ENCODE data around the gene LDAF1.

The LDAF1 gene

DNA sequence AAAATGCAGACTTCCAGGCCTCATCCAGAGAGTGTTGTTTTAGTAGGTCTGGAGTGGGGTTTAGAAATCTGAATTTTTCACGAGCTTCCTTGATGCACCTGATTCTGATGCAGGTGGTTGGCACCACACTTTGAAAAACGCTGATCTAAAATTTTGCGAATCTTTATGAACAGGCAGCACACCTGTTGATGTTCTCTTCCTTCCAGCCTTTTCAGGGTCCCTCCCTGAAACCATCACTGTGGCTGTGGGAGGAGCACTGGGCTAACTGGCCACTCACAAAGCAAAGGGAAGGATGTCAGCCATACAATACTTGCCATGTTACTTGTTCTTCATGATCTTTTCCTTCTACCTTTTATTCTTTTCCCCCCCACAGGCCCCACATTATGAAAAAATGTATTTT lies 14.2 kb downstream of the LDAF1 start:
- H3K4me3 ChIP-seq (replicated peaks; ENCODE audit: low read depth, low read length), result no peak overlapping the region
- TF ChIP-seq, protein P1, sequence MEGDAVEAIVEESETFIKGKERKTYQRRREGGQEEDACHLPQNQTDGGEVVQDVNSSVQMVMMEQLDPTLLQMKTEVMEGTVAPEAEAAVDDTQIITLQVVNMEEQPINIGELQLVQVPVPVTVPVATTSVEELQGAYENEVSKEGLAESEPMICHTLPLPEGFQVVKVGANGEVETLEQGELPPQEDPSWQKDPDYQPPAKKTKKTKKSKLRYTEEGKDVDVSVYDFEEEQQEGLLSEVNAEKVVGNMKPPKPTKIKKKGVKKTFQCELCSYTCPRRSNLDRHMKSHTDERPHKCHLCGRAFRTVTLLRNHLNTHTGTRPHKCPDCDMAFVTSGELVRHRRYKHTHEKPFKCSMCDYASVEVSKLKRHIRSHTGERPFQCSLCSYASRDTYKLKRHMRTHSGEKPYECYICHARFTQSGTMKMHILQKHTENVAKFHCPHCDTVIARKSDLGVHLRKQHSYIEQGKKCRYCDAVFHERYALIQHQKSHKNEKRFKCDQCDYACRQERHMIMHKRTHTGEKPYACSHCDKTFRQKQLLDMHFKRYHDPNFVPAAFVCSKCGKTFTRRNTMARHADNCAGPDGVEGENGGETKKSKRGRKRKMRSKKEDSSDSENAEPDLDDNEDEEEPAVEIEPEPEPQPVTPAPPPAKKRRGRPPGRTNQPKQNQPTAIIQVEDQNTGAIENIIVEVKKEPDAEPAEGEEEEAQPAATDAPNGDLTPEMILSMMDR (IDR thresholded peaks at IDR 0.05; ENCODE audit: low read depth, low read length, missing control alignments), result no peak
- no peak for DNase-seq (ENCODE audit: extremely low read depth, low read depth)

DNA sequence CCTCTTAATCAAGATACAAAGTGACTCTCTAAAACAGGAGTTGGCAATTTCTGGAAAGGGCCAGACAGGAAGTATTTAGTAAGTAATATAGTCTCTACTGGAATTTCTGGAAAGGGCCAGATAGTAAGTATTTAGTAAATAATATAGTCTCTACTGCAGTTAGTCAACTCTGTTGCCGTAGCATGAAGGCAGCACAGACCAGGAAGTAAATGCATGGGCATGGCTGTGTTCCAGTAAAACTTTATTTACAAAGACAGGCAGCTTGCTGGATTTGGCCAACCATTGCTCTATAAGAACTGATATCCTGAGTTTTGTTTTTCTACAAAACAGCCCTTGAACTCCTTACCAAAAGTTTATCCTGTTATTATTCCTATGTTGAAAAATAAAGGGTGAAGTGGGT lies 16.9 kb downstream of the LDAF1 start:
- no peak for DNase-seq (ENCODE audit: extremely low read depth, low read depth)
- TF ChIP-seq, protein P1 (IDR thresholded peaks at IDR 0.05; ENCODE audit: low read depth, low read length, missing control alignments), result no peak
- H3K4me3 ChIP-seq (replicated peaks; ENCODE audit: low read depth, low read length), result no peak overlapping the region

DNA sequence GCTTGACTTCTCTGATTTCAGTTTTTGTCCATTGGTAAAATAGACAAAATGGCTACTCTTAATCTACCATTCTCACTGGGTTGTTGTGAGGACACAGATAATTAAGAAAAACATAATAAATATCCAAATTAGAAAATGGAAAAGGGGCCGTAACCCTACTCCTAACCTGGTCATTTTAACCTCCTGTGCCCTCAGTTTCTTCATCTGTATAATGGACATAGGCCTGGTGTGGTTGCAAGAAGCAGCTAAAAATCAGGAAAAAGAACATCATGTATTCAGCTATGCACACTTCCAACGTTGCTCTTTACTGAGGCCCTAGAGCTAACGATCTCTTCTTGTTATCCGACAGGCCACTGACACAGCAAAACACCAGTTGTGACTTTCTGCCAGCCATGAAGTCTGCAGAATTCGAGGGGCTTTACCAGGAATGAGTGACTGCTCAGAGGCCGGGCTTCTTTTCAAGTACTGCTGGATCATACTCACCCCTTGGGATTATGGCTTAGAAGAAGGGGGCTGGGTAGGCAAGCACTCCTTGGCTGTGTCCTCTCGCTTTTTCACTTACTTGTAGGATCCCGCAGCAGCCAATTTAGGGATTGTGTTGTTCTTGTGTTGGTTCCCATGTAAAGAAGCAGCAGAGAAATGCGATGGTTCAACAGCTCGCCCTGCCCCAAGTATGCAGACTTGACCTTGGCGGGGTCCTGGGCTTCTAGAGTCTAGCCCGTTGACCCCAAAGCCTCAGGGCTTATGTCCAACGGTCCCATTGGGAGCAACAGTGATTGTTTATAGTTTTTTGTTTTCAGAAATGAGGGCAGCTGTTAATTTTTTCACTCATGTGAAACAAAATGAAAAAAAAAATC lies 20.9 kb downstream of the LDAF1 start:
- no peak for DNase-seq (ENCODE audit: extremely low read depth, low read depth)
- TF ChIP-seq, protein P1 (IDR thresholded peaks at IDR 0.05; ENCODE audit: low read depth, low read length, missing control alignments), result no peak
- H3K4me3 ChIP-seq (replicated peaks; ENCODE audit: low read depth, low read length), result no peak overlapping the region

DNA sequence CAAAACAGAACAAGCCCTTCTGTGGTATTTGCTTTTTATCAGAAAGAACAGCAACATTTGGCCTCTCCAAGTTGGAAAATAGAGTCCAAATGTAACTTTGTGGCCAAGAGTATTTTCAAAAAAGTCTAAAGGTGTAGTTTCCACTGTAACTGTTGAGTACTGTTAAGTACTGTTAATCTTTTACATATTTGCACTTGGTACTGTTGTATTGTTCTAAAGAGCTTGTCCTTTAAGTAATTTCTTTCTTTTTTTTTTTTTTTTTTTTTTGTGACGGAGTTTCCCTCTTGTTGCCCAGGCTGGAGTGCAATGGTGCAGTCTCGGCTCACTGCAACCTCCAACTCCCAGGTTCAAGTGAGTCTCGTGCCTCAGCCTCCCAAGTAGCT lies 21.5 kb downstream of the LDAF1 start:
- TF ChIP-seq, protein P1 (IDR thresholded peaks at IDR 0.05; ENCODE audit: low read depth, low read length, missing control alignments), result no peak
- no peak overlapping the region for H3K4me3 ChIP-seq (replicated peaks; ENCODE audit: low read depth, low read length)
- no peak for DNase-seq (ENCODE audit: extremely low read depth, low read depth)

DNA sequence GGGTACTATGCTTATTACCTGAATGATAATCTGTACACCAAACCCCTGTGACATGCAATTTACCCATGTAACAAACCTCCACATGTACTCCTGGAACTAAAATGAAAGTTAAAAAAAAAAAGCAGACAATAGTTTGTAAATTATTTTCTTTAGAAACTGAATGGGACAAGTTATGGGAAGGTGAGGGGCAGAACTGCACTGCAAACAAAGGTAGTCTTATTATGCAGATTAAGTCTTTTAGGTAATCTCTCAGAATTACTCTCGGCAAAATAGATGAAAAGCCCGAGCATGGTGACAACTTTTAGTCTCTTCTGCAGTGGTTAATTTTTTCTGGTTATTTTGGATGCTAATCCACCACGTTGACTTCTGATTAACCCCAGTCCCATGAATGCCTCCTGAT lies 25.5 kb downstream of the LDAF1 start:
- TF ChIP-seq, protein P1 (IDR thresholded peaks at IDR 0.05; ENCODE audit: low read depth, low read length, missing control alignments), result no peak
- no peak for DNase-seq (ENCODE audit: extremely low read depth, low read depth)

DNA sequence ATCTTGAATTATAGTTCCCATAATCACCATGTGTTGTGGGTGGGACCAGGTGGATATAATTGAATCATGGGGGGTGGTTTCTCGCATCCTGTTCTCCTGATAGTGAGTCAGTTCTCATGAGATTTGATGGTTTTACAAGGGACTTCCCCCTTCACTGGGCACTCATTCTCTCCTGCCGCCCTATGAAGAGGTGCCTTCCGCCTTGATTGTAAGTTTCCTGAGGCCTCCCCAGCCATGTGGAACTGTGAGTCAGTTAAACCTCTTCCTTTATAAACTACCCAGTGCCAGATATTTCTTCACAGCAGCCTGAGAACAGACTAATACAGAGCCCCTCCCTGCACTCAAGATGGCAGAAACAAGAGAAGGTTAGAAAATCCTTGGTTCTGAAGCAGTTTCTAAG lies 26.4 kb downstream of the LDAF1 start:
- DNase-seq (ENCODE audit: extremely low read depth, low read depth), result no peak
- TF ChIP-seq, protein P1 (IDR thresholded peaks at IDR 0.05; ENCODE audit: low read depth, low read length, missing control alignments), result no peak
- H3K4me3 ChIP-seq (replicated peaks; ENCODE audit: low read depth, low read length), result no peak overlapping the region

More for the DNA sequence above, 25.5 kb downstream of the LDAF1 start:
- H3K4me3 ChIP-seq (replicated peaks; ENCODE audit: low read depth, low read length), result no peak overlapping the region
